AG04450 (cell line): Measurements from ENCODE around the gene RAB30. TPM values are rescaled to one million over a fixed set of nuclear protein-coding genes. Genes with fewer than 3 reads are reported as not detected.

Experiments
- CTCF ChIA-PET: fragments of 300-600, 350-600 bp; formaldehyde crosslinking; extraction: SDS; loops from one replicate; lab custom pipeline; 2022; ENCODE audit warnings: antibody characterized with exemption, inconsistent platforms; lab: Charles Lee
- POLR2A ChIA-PET: fragments of 350-600 bp; formaldehyde crosslinking; extraction: SDS; loops from one replicate; lab custom pipeline; 2021; ENCODE audit warnings: antibody characterized with exemption, inconsistent platforms; lab: Yijun Ruan, JAX
- DNase-seq: peaks from one replicate; pipeline ENCODE4 v3.0.0-alpha.2; 2011; ENCODE audit warnings: low read depth, low spot score
- H3K27ac ChIP-seq: one replicate; pipeline ENCODE4 v1.5.1; 2012; ENCODE audit warnings: low read depth, low read length, control low read depth
- H3K27me3 ChIP-seq: one replicate; pipeline ENCODE4 v1.6.0; 2012; ENCODE audit warnings: low read length; ENCODE audit not compliant: control insufficient read depth, insufficient read depth
- H3K4me3 ChIP-seq: 2 replicates; pipeline ENCODE4 v1.5.1; 2011; ENCODE audit warnings: mild to moderate bottlenecking, low read depth, low read length, control low read depth
- H3K9me3 ChIP-seq: 2 replicates; pipeline ENCODE4 v1.5.1; 2012; ENCODE audit warnings: low read length; ENCODE audit not compliant: control insufficient read depth, insufficient read depth
- polyA plus RNA-seq: library from polyadenylated mRNA; depleted of rRNA; stranded (reverse); fragments of >200 nt; gene quantifications from 2 replicates; pipeline ENCODE4 v1.2.3, GENCODE V29; 2011
- TF ChIP-seq, protein P1 (sequence below): IDR thresholded peaks from 2 replicates; pipeline ENCODE4 v1.5.1; 2011; ENCODE audit warnings: low read depth, low read length, control low read depth, inconsistent platforms

RAB30 gene
- polyA plus RNA-seq, 1 experiment: 11.8 TPM

DNA sequence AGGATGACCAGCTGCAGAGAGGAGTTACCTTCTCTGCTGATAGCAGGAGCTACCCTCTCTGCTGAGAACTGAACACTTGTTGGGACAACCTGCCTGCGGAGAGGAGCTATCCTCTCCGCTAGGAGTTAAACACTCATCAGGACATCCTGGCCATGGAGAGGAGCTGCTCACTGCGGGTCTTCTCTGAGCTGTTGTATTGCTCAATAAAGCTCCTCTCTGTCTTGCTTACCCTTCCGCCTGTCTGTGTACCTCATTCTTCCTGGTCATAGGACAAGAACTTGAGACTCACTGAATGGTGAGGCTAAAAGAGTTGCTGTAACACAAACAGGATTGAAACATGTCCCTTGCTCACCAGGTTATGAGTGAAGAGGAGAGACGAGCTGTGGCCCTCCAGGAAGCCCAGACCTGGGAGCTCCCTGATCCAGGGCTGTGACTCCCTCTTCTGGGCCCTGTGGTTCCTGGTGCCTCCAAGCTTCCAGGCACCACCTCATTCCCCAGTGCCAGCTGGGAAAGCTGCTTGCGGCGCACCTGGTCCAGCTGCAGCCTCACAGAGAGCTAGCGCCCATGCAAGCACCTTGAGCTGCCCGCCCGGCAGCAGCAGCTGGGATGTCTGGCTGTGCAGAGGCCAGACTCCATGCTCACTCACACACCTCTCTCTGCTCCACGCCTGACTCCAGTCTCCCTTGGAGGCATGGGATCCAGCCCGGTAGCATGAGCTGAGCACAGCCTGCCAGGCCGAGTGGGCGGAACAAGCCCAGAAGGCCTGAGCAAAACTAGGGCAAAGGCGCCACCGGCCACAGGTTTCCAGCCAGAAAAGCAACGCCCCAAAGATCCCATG is 50.5 kb downstream of the RAB30 start:
- Histone ChIP-seq H3K4me3 (no peak overlapping the region), H3K27me3 (no peaks in the 10 kb centered on the region), H3K27ac (no peak overlapping the region), H3K9me3 (peaks cover 6% of the 10 kb centered on the region; the same call in 1 of the 2 replicates)
- TF ChIP-seq, protein P1, sequence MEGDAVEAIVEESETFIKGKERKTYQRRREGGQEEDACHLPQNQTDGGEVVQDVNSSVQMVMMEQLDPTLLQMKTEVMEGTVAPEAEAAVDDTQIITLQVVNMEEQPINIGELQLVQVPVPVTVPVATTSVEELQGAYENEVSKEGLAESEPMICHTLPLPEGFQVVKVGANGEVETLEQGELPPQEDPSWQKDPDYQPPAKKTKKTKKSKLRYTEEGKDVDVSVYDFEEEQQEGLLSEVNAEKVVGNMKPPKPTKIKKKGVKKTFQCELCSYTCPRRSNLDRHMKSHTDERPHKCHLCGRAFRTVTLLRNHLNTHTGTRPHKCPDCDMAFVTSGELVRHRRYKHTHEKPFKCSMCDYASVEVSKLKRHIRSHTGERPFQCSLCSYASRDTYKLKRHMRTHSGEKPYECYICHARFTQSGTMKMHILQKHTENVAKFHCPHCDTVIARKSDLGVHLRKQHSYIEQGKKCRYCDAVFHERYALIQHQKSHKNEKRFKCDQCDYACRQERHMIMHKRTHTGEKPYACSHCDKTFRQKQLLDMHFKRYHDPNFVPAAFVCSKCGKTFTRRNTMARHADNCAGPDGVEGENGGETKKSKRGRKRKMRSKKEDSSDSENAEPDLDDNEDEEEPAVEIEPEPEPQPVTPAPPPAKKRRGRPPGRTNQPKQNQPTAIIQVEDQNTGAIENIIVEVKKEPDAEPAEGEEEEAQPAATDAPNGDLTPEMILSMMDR: no peak
- no peak for DNase-seq
- ChIA-PET POLR2A (interaction anchor here (1.2 kb wide), 1 partner anchor 13 kb away, joined by 3 read pairs; no protein-coding TSS in a partner anchor), CTCF (interaction anchor here (0.7 kb wide), 2 partner anchors 30 to 73 kb away, joined by 3 to 5 read pairs; no protein-coding TSS in a partner anchor)

GRCh38 chr11:83019888-83020579 is 51.7 kb downstream of the RAB30 start:
- Histone ChIP-seq H3K27me3 (no peaks in the 10 kb centered on the region), H3K27ac (no peak overlapping the region), H3K9me3 (peaks cover 6% of the 10 kb centered on the region; the same call in 1 of the 2 replicates), H3K4me3 (no peak overlapping the region)
- POLR2A ChIA-PET: no interaction called here
- TF ChIP-seq, protein P1: no peak
- DNase-seq: no peak
- CTCF ChIA-PET: no interaction called here

DNA sequence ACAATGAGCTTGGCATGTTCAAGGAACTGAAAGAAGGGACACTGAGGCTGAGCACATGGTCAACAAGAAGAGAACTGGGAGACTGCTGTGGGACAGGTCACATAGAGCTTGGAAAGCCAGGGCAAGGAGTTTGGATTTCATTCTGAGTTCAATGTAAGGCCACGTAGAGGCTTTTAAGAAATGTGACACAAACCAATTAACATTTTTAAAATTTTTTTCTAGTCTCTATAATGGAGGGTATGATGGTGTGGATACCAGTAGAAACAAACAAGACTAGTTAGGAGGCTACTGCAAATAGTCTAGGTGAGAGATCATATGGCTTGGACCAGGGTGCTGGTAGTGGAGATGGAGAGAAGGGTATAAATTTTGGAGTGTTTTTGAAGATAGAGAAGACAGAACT is 56.7 kb downstream of the RAB30 start:
- ChIA-PET CTCF (no interaction called here), POLR2A (no interaction called here)
- no peaks in the 10 kb centered on the region; the same call in 1 of the 2 replicates for H3K9me3 ChIP-seq
- TF ChIP-seq, protein P1: no peak
- H3K27ac ChIP-seq: no peak overlapping the region
- no peak for DNase-seq
- no peak overlapping the region for H3K4me3 ChIP-seq
- H3K27me3 ChIP-seq: no peaks in the 10 kb centered on the region

DNA sequence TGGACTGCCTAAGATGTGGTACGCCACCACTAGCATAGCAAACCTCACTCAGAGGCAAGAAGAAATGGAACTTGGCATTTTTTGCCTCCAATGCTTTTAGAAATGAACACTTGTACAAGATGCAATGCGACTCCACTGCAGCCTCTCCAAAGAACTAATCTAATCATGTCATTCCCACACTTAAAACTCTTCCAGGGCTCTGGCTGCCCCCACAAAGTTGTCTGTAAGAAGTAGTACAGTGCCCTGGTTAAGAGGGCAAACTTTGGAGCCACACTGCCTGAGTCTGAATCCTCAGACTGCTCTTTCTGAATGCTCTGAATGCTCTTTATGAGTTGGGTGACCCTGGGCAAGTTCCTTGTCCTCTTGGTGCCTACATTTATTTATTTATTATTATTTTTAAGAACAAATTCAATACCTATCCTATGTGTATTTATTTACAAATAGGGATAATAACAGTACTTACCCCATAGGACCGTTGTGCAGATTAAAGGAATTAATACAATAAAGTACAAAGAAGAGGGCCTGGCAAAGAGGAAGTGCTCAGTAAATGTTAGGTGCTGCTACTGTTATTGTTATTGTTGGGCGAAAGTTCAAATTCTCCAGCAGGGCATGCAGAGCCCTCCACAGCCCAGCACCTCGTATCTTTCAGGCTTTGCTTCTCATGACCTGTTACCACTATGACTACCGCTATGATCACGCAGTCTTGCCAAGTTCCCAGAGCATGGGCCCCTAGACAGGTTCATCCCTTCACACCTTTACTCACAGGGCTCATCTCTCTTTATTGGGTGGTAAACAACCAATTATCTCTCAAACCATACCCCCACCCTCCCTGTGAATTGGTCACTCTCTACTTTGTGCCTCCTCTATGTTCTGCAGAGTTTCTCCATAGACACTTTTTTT is 59.3 kb downstream of the RAB30 start:
- TF ChIP-seq, protein P1: no peak
- CTCF ChIA-PET: interaction anchor here (0.5 kb wide), 1 partner anchor 18 kb away, joined by 3 read pairs; no protein-coding TSS in a partner anchor
- H3K4me3 ChIP-seq: no peak overlapping the region
- H3K27ac ChIP-seq: no peak overlapping the region
- no peaks in the 10 kb centered on the region for H3K9me3 ChIP-seq
- no peak for DNase-seq
- no peaks in the 10 kb centered on the region for H3K27me3 ChIP-seq
- POLR2A ChIA-PET: interaction anchor here (1.0 kb wide), 1 partner anchor 39 kb away, joined by 3 read pairs; no protein-coding TSS in a partner anchor
